Heart right ventricle (tissue), 16 donors: ENCODE data around the gene CREBBP. TPM values are rescaled to one million over a fixed set of nuclear protein-coding genes. Genes with fewer than 3 reads are reported as not detected.
A peak's percentile ranks its signal among the peaks of the same experiment; 100 is the strongest.

Experiments
- ATAC-seq, 8 donors: fragments of 200-7000 bp; cut with Tn5 transposase; one replicate each; pipeline ENCODE4 v1.9.1; 2020; ENCODE audit warnings: mild to moderate bottlenecking in 8 of 8, moderate library complexity in 8 of 8, moderate number of reproducible peaks in 1 of 8
- DNase-seq, 2 donors: peaks; one replicate each; pipeline ENCODE4 v3.0.0-alpha.2; 2020
- H3K27ac ChIP-seq, 10 donors: fragments of 200-600 bp; sonication (generic) in 2 of 10; one replicate each; pipeline versions ENCODE4 v1.5.0 to v1.8.0; 2020 to 2022; ENCODE audit warnings: mild to moderate bottlenecking in 3 of 10
- H3K27me3 ChIP-seq, 7 donors: fragments of 200-600 bp; one replicate each; pipeline ENCODE4 v1.8.0; 2021 to 2022; ENCODE audit warnings: mild to moderate bottlenecking in 2 of 7
- H3K36me3 ChIP-seq, 9 donors: fragments of 200-600 bp; sonication (generic) in 1 of 9; one replicate each; pipeline versions ENCODE4 v1.5.0 to v1.8.0; 2020 to 2022; ENCODE audit warnings: mild to moderate bottlenecking in 2 of 9
- H3K4me1 ChIP-seq, 9 donors: fragments of 200-600 bp; sonication (generic) in 1 of 9; one replicate each; pipeline versions ENCODE4 v1.5.0 to v1.8.0; 2020 to 2022; ENCODE audit warnings: mild to moderate bottlenecking in 4 of 9
- H3K4me3 ChIP-seq, 10 donors: fragments of 200-600 bp; sonication (generic) in 2 of 10; one replicate each; pipeline versions ENCODE4 v1.5.0 to v1.8.0; 2020 to 2022; ENCODE audit warnings: mild to moderate bottlenecking in 7 of 10, moderate library complexity in 2 of 10
- H3K9me3 ChIP-seq, 11 donors: fragments of 200-600 bp in 10 of 11; sonication (generic) in 2 of 11; one replicate each; pipeline versions ENCODE4 v1.5.0 to v1.8.0; 2013 to 2022; ENCODE audit warnings: mild to moderate bottlenecking in 2 of 11, control low read depth in 1 of 11, moderate library complexity in 1 of 11
- CTCF ChIP-seq, 9 donors: fragments of 200-600 bp; sonication (generic) in 2 of 9; IDR thresholded peaks; one replicate each; pipeline versions ENCODE4 v1.5.0 to v1.8.0; 2021 to 2022; ENCODE audit warnings: antibody characterized with exemption in 9 of 9, mild to moderate bottlenecking in 5 of 9, moderate library complexity in 1 of 9
- WGBS, 2 donors: extraction: QIAGEN DNeasy Blood & Tissue Kit; methylation state at CpG; one replicate each; pipeline ENCODE4 v1.1.7; 2013; ENCODE audit warnings: inconsistent platforms in 1 of 2; 5-methylcytosine and 5-hydroxymethylcytosine counted together
- intact Hi-C, 10 donors: fragments of 100-400 bp; cut with DNase I; formaldehyde crosslinking; loops; one replicate each; pipeline versions ENCODE4 v1.11.1 to v1.14.2; 2022
- polyA plus RNA-seq, 2 donors: library from polyadenylated mRNA; stranded (reverse); fragments of 200-250 nt; gene quantifications; one replicate each; pipeline ENCODE4 v1.2.3, GENCODE V29; 2013
- total RNA-seq, 10 donors: library from RNA; stranded (reverse); fragmentation: NEBNext Ultra II Directional in 3 of 10; extraction: Animal tissue kit (Norgen Biotek cat#: 25700) in 3 of 10; gene quantifications; one replicate each; pipeline versions ENCODE4 v1.2.1 to v1.2.4, GENCODE V29; 2021 to 2023
- donor health status: Arrhythmogenic right ventricular cardiomyopathy.
- donor health status: ischemic (EF 13 %, LVEDD 7.1; RV severe dilation, severe dysfunction).
- donor health status: healthy with polysubstance abuse.
- donor health status: DM: no; HTN: yes; CAD: no.
- donor health status: DM: no; HTN: no; CAD: no.
- donor health status: ischemic (EF 25% LVEDD 6.9; RV normal size, moderate dysfunction).
- donor health status: ischemic (EF 25% LVEDD 5.7; RV mildly dilated, moderate dysfunction).
- donor health status: healthy.
- donor health status: DM: yes; HTN: yes; CAD: no.
- donor health status: Ischemic cardiomyopathy.
- donor health status: ischemic (EF 35%, LVEDD 5.7; RV mildly dilated, moderate dysfunction).
- donor health status: nonischemic (EF 11% LVEDD 7.7; RV severe dilation, severe dysfunction).
- donor health status: DM: yes; HTN: yes; CAD: no.
- donor health status: PGD.
- donor health status: ischemic (EF 29% LVEDD 5.4; RV normal size, mild dysfunction).
- donor health status: nonischemic (EF 23%, LVEDD 6.1; RV moderate dilation, normal function).

Gene CREBBP
- total and polyA plus RNA-seq, 12 donors: 6.3 to 51.5 (median 41.0) TPM

GRCh38 chr16:3822366-3823045, 58.0 kb downstream of the CREBBP start:
- Histone ChIP-seq H3K4me1 (peaks cover 26 to 91% (median 84%) of the 10 kb centered on the region in 9 donors), H3K4me3 (no peak overlapping the region), H3K9me3 (no peaks in the 10 kb centered on the region), H3K27me3 (no peaks in the 10 kb centered on the region), H3K27ac (peak overlapping the region in 6 of 10 donors; percentile 3 to 47 (median 24)), H3K36me3 (peaks cover 0 to under 1% (median 0%) of the 10 kb centered on the region in 9 donors)
- WGBS, 2 donors: 29 to 36% methylated on average over 11 of the region's 11 CpGs
- ATAC-seq (peak in 4 of 8 donors; percentile 25 to 58 (median 50)), DNase-seq (peak in 1 of 2 donors; percentile 21)
- no peak for TF ChIP-seq CTCF (IDR thresholded peaks at IDR 0.05)
- intact Hi-C loops: loop anchor here in 1 of 10 donors (5.0 kb wide), 1 partner anchor 35 kb away; no protein-coding TSS in a partner anchor

- Histone ChIP-seq H3K36me3 (no peaks in the 10 kb centered on the region), H3K27me3 (no peaks in the 10 kb centered on the region), H3K4me1 (peaks cover 26 to 100% (median 95%) of the 10 kb centered on the region in 9 donors), H3K27ac (peak overlapping the region in 2 of 10 donors; percentile 16 to 23), H3K4me3 (no peak overlapping the region), H3K9me3 (no peaks in the 10 kb centered on the region)
- 79 to 80% methylated on average over 3 of the region's 3 CpGs for WGBS, 2 donors
- DNase-seq: no peak
- ATAC-seq: no peak
- intact Hi-C loops: loop anchor here in 1 of 10 donors (5.0 kb wide), 1 partner anchor 36 kb away; no protein-coding TSS in a partner anchor
- TF ChIP-seq CTCF (IDR thresholded peaks at IDR 0.05): no peak
Observed at GRCh38 chr16:3821184-3821583, 59.3 kb downstream of the CREBBP start.

DNA sequence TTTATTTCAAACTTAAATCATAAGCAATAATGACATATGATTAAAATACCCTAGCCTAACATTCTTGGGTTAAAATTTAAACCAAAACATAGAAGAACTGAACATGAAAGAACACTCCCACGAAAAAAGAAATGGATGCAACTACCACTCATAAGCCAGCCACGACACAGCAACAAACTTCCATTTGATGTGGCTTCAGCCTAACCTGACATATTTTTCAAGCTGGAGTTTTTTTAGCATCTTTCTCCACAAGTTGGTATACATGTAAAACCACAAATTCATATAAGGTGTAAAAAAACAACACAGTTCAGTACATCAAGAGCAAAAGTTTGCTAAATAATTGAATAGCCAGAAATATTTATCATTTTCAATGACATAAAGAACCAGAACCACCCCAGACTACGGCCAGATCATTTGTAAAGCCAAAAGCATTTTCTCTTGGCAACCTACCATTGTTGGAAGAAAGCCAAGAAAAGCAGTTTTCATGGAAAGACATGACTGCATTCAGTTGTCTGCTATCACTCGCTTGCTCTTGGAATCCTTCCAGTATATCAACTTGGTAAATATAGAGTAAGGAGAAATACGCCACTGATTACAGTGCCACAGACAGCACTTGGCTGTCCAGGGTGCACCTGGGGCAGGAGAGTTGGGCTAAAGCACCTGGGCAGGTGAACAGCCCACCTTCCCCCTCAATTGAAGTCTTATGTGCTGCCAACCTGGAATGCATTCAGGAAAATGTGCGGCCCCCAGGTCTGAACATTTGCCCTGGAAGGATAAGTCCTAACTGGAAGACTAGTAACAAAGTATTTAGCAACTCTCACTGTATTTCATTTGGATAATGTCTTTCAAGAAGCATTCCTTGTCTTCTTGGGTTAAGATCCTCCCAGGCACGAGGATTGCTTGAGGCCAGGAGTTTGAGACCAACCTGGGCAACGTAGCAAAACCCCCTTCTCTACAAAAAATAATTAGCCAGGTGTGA, 60.5 kb downstream of the CREBBP start:
- H3K36me3 ChIP-seq: no peaks in the 10 kb centered on the region
- peaks cover 26 to 100% (median 96%) of the 10 kb centered on the region in 9 donors for H3K4me1 ChIP-seq
- H3K27me3 ChIP-seq: no peaks in the 10 kb centered on the region
- H3K9me3 ChIP-seq: no peaks in the 10 kb centered on the region
- intact Hi-C loops: loop anchor here in 2 of 10 donors (5.0 to 10.0 kb wide), 2 partner anchors 37 to 45 kb away; no protein-coding TSS in a partner anchor
- DNase-seq (peak in 1 of 2 donors; percentile 82), ATAC-seq (peak; percentile 64 to 90 (median 86))
- 18 to 26% methylated on average over 8 of the region's 8 CpGs for WGBS, 2 donors
- no peak for TF ChIP-seq CTCF (IDR thresholded peaks at IDR 0.05)
- H3K27ac ChIP-seq: peak overlapping the region in 6 of 10 donors; percentile 22 to 65 (median 38)
- peak overlapping the region in 1 of 10 donors; percentile 25 for H3K4me3 ChIP-seq

DNA sequence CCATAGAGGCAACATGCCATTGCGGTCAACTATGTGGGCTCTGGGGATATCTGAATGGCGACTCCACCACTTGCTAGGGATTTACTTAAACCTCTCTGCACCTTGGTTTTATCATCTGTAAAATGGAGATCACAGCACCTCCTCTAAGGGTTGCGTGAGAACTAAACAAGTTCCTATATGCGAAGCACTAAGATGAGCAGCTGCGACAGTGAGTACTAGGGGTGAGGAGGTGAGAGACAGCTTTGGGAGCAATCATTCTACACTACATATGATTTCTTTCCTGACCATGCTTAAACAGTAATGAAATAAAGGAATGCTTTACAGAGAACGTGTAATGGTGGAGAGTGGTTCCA, 61.4 kb downstream of the CREBBP start:
- peak overlapping the region in 2 of 10 donors; percentile 39 to 65 for H3K27ac ChIP-seq
- no peaks in the 10 kb centered on the region for H3K36me3 ChIP-seq
- intact Hi-C loops: loop anchor here in 1 of 10 donors (10.0 kb wide), 1 partner anchor 46 kb away; no protein-coding TSS in a partner anchor
- H3K4me1 ChIP-seq: peaks cover 26 to 100% (median 93%) of the 10 kb centered on the region in 9 donors
- 72 to 77% methylated on average over 6 of the region's 6 CpGs for WGBS, 2 donors
- H3K4me3 ChIP-seq: no peak overlapping the region
- ATAC-seq (no peak), DNase-seq (no peak)
- H3K27me3 ChIP-seq: no peaks in the 10 kb centered on the region
- H3K9me3 ChIP-seq: no peaks in the 10 kb centered on the region
- no peak for TF ChIP-seq CTCF (IDR thresholded peaks at IDR 0.05)
